GM19043 (cell line): Measurements from ENCODE around the gene CLCA2.

Experiments used
- ATAC-seq: cut with Tn5 transposase; IDR thresholded peaks from one replicate; pipeline ENCODE4 v1.9.1; 2021; ENCODE audit warnings: low read depth; ENCODE audit not compliant: unreplicated experiment

Gene CLCA2

GRCh38 chr1:86423873-86424272 is at the start of gene CLCA2:
Gene CLCA2 (plus strand): TSS chr1:86424171. CDS start chr1:86424248, 77 bp downstream.
- no peak for ATAC-seq

GRCh38 chr1:86375688-86376087 is 48.3 kb upstream of the CLCA2 start:
- no peak for ATAC-seq

- no peak for ATAC-seq
Observed at GRCh38 chr1:86377341-86377740, 46.6 kb upstream of the CLCA2 start.

- ATAC-seq, result no peak
Observed at GRCh38 chr1:86378813-86379212, 45.2 kb upstream of the CLCA2 start.

- peak; percentile 70 for ATAC-seq
Observed at GRCh38 chr1:86380257-86380861, 43.6 kb upstream of the CLCA2 start.

GRCh38 chr1:86381223-86381622 is 42.7 kb upstream of the CLCA2 start:
- ATAC-seq, result no peak

- peak; percentile 73 for ATAC-seq
Observed at GRCh38 chr1:86382878-86383277, 41.1 kb upstream of the CLCA2 start.

- ATAC-seq, result no peak
Observed at GRCh38 chr1:86387916-86388627, 35.9 kb upstream of the CLCA2 start.

GRCh38 chr1:86388777-86389176 is 35.2 kb upstream of the CLCA2 start:
- no peak for ATAC-seq

- ATAC-seq, result peak; percentile 85
Observed at GRCh38 chr1:86389307-86389706, 34.7 kb upstream of the CLCA2 start.

GRCh38 chr1:86394416-86394815 is 29.6 kb upstream of the CLCA2 start:
- no peak for ATAC-seq

- peak; percentile 100 for ATAC-seq
Observed at GRCh38 chr1:86395751-86396497, 28.0 kb upstream of the CLCA2 start, which contains the start of gene ODF2L. Gene ODF2L (minus strand): TSS chr1:86396323. CDS start chr1:86387027, 9,296 bp downstream.

GRCh38 chr1:86396498-86396890 is 27.5 kb upstream of the CLCA2 start:
- ATAC-seq, result peak; percentile 20

- ATAC-seq, result no peak
Observed at GRCh38 chr1:86409416-86410021, 14.5 kb upstream of the CLCA2 start.

GRCh38 chr1:86410879-86411278 is 13.1 kb upstream of the CLCA2 start:
- no peak for ATAC-seq

- no peak for ATAC-seq
Observed at GRCh38 chr1:86416343-86416742, 7.6 kb upstream of the CLCA2 start.

GRCh38 chr1:86419277-86419903 is 4.6 kb upstream of the CLCA2 start:
- peak; percentile 80 for ATAC-seq

GRCh38 chr1:86421601-86422280 is 2.2 kb upstream of the CLCA2 start:
- ATAC-seq, result no peak

GRCh38 chr1:86423473-86423872 is 498 bp upstream of the CLCA2 start:
- no peak for ATAC-seq

GRCh38 chr1:86429122-86429725 is 5.3 kb downstream of the CLCA2 start:
- no peak for ATAC-seq
